ENCODE results near the gene ZNF763.
"Not testable (repeated sequence)": the region's sequence is repeated elsewhere in the genome, so short reads cannot be mapped to it uniquely, and the experiment has no call there.

ZNF763 gene

GRCh38 chr19:11973019-11973810, 8.4 kb downstream of the ZNF763 start:
- FAIRE-seq, result no peak

DNA sequence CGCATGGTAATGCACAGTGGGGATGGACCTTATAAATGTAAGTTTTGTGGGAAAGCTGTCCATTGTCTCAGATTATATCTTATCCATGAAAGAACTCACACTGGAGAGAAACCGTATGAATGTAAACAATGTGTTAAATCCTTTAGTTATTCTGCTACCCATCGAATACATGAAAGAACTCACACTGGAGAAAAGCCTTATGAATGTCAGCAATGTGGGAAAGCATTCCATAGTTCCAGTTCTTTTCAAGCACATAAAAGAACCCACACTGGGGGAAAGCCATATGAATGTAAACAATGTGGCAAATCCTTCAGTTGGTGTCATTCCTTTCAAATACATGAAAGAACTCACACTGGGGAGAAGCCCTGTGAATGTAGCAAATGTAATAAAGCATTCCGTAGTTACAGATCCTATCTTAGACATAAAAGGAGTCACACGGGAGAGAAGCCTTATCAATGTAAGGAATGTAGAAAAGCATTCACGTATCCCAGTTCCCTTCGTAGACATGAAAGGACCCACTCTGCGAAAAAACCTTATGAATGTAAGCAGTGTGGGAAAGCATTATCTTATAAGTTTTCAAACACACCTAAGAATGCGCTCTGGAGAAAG, 13.8 kb downstream of the ZNF763 start:
- no peak for FAIRE-seq

GRCh38 chr19:11979527-11979926, 14.7 kb downstream of the ZNF763 start:
- FAIRE-seq, result no peak

- no peak for FAIRE-seq
These were observed 17.7 kb downstream of the ZNF763 start for GRCh38 chr19:11982526-11982925.

GRCh38 chr19:11984986-11985385, 20.1 kb downstream of the ZNF763 start:
- no peak for FAIRE-seq

DNA sequence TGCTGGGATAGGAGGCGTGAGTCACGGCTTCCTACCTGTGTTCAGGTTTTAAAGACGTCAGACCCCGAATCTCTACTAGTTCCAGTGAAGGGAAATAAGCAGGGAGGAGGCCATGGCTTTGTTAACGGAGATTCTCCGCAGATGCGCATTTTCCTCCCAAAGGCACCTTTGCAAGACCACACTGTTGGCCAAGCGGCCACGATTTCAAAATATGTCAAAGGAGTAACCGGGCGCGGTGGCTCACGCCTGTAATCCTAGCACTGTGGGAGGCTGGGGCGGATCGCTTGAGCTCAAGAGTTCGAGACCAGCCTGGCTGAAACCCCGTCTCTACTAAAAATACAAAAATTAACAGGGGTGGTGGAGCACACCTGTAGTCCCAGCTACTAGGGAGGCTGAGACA, 21.9 kb downstream of the ZNF763 start:
- no peak for FAIRE-seq

- FAIRE-seq, result peak; percentile 85
These were observed 22.8 kb downstream of the ZNF763 start for GRCh38 chr19:11987405-11988281.

DNA sequence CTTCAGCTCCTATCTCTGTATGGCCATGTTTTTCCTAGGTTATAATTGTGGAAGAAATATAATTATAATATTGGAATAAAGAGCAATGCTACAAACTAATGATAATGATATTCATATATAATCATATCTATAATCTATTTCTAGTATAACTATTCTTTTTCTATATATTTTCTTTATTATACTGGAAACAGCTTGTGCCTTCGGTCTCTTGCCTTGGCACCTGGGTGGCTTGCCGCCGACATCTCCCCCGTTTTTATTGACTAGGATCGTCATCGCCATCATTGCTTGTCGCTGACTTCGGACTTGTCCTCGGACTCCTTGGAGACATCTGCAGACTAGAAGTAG, 24.2 kb downstream of the ZNF763 start:
- no peak for FAIRE-seq

GRCh38 chr19:11991921-11992320, 27.1 kb downstream of the ZNF763 start:
- not testable (repeated sequence) for FAIRE-seq

DNA sequence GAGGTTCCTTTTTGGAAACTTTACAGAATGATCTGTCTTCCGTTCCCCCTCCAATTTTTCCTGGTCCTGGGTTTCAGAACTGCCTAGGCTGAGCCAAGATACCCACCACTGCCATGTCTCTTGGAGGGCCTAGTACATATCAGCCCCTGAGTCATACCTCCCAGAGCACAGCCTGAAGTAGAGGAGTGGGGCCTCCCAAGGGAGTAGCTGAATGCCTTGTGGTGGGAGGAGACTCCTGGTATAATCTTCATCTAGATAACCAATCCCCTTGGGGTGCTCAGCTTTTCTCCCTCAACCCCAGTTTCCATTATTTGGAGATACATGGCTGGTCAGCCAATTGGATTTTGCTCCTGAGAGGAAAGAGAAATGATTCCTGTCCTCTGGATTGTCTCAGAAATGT, 30.3 kb downstream of the ZNF763 start:
- no peak for FAIRE-seq

DNA sequence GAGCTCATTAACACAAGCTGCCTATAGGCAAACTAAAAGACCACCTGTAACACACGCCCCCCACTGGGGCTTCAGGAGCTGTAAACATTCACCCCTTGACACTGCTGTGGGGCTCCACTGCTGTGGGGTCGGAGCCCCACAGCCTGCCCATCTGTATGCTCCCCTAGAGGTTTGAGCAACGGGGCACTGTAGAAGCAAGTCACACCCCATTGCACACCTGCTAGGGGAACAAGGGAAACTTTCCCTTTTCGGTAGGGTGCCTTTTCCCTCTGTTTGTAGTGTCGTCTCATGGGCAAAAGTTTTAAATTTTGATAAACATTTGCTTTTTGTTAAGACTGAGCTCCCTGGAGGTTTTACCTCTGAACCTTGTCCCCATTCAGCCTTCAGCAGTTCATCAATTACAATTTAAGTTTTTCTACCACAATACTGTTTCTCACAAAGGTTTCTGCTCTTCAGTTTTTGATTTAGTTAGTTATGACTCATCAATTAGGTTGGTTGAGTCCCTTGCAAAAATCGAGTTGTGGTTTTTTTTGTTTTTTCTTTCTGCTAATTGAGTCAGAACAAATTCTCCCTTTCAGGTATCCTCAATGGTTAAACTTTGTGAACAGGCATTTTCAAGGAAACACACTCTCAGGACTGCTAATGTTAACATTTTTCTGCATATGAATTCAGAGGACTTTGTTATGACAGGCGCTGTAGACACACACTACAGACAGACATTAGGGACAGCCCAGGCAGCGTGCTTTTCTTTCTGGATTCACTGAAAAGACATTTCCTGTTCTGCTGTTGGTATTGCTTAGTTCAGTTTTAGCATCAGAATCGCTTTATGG, 35.5 kb downstream of the ZNF763 start:
- FAIRE-seq, result no peak

DNA sequence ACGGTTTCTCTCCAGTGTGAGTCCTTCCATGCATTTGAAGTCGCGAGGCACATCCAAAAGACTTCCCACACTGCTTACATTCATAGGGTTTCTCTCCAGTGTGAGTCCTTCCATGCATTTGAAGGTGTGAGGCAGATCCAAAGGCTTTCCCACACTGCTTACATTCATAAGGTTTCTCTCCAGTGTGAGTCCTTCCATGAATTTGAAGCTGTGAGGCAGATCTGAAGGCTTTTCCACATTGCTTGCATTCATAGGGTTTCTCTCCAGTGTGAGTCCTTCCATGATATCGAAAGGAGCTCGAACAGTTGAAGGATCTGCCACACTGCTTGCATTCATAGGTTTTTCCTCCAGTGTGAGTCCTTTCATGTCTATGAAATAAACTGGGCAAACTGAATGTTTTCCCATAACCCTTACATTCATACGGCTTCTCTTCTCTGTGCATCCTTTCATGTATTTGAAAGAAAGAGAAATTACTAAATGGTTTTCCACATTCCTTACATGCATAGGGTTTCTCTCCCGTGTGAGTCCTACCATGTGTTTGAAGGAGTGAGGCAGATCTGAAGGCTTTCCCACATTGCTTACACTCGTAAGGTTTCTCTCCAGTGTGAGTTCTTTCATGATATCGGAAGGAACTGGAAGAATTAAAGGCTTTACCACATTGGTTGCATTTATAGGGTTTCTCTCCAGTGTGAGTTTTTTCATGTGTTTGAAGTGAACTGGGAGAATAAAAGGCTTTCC, 50.3 kb downstream of the ZNF763 start:
- FAIRE-seq, result no peak

DNA sequence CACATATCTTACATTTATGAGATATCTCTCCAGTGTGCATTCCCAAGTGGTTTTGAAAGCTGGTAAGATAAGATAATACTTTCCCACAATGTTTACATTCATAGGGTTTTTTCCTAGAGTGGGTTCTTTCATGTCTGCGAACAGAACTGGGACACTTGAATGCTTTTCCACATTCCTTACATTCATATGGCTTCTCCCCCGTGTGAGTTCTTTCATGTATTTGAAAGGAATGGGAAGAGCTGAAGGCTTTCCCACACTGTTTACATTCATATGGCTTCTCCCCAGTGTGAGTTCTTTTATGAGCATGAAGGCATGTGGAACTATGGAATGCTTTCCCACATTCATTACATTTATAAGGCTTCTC, 50.9 kb downstream of the ZNF763 start:
- FAIRE-seq, result no peak
